WTC11 (cell line): Measurements from ENCODE around the gene TMEM128. TPM values are rescaled to one million over a fixed set of nuclear protein-coding genes. Genes with fewer than 3 reads are reported as not detected.

Experiments
- ATAC-seq: fragments of 200-7000 bp; cut with Tn5 transposase; 2 replicates; pipeline ENCODE4 v1.10.0; 2021; ENCODE audit warnings: mild to moderate bottlenecking, moderate library complexity
- CTCF ChIA-PET: fragments of 300-600 bp; sonication (Branson Sonifier 250); formaldehyde crosslinking; loops from one replicate; lab custom pipeline; 2021; ENCODE audit warnings: antibody characterized with exemption; lab: Charles Lee
- POLR2A ChIA-PET: fragments of 350-600 bp; sonication (Branson Sonifier 250); formaldehyde crosslinking; loops from one replicate; lab custom pipeline; 2021; ENCODE audit warnings: antibody characterized with exemption; lab: Charles Lee
- DNase-seq: peaks from one replicate; pipeline ENCODE4 v3.0.0; 2021; ENCODE audit warnings: low spot score
- H3K27ac Mint-ChIP-seq: 2 replicates; pipeline ENCODE4 v1.8.0; 2021; ENCODE audit warnings: mixed read lengths
- H3K27me3 Mint-ChIP-seq: 2 replicates; pipeline ENCODE4 v1.8.0; 2021; ENCODE audit warnings: low read depth, mild to moderate bottlenecking, moderate library complexity, mixed read lengths
- H3K36me3 Mint-ChIP-seq: 2 replicates; pipeline ENCODE4 v1.8.0; 2021; ENCODE audit warnings: mixed read lengths
- H3K4me1 Mint-ChIP-seq: 2 replicates; pipeline ENCODE4 v1.8.0; 2022; ENCODE audit warnings: mixed read lengths
- H3K4me3 Mint-ChIP-seq: 2 replicates; pipeline ENCODE4 v1.8.0; 2021; ENCODE audit warnings: mild to moderate bottlenecking, moderate library complexity, mixed read lengths
- H3K9me3 Mint-ChIP-seq: 2 replicates; pipeline ENCODE4 v1.8.0; 2021; ENCODE audit warnings: mixed read lengths
- CBFB ChIP-seq: sonication (generic); formaldehyde crosslinking; IDR thresholded peaks from 2 replicates; pipeline ENCODE4 v1.8.1; 2022; ENCODE audit warnings: mild to moderate bottlenecking, low read depth, missing genetic modification reagents
- CREM ChIP-seq: sonication (generic); formaldehyde crosslinking; IDR thresholded peaks from 2 replicates; pipeline ENCODE4 v1.8.1; 2022; ENCODE audit warnings: mild to moderate bottlenecking, missing genetic modification reagents, moderate library complexity
- ELF4 ChIP-seq: sonication (generic); formaldehyde crosslinking; IDR thresholded peaks from 2 replicates; pipeline ENCODE4 v1.8.1; 2022; ENCODE audit warnings: low read depth, mild to moderate bottlenecking, moderate library complexity, missing genetic modification reagents
- FOXK1 ChIP-seq: sonication (generic); formaldehyde crosslinking; IDR thresholded peaks from 2 replicates; pipeline ENCODE4 v1.8.0; 2022; ENCODE audit warnings: mild to moderate bottlenecking, moderate library complexity, missing genetic modification reagents
- GTF2I ChIP-seq: fragments of 250-450 bp; sonication (Bioruptor Pico); conservative IDR thresholded peaks from 2 replicates; pipeline ENCODE4 v1.4.0; 2021; ENCODE audit warnings: mild to moderate bottlenecking
- MYBL2 ChIP-seq: sonication (generic); formaldehyde crosslinking; IDR thresholded peaks from 2 replicates; pipeline ENCODE4 v1.8.1; 2023; ENCODE audit warnings: mild to moderate bottlenecking, moderate library complexity, missing genetic modification reagents
- NFYB ChIP-seq: sonication (generic); formaldehyde crosslinking; conservative IDR thresholded peaks from 2 replicates; pipeline ENCODE4 v1.8.0; 2022; ENCODE audit warnings: low read depth, missing genetic modification reagents
- OVOL2 ChIP-seq: fragments of 250-450 bp; sonication (Bioruptor Pico); IDR thresholded peaks from 2 replicates; pipeline ENCODE4 v1.9.0; 2021; ENCODE audit warnings: mild to moderate bottlenecking, borderline replicate concordance
- RELA ChIP-seq: sonication (generic); formaldehyde crosslinking; IDR thresholded peaks from 2 replicates; pipeline ENCODE4 v1.8.1; 2022; ENCODE audit warnings: missing genetic modification reagents, mild to moderate bottlenecking, borderline replicate concordance
- SMAD4 ChIP-seq: sonication (generic); formaldehyde crosslinking; IDR thresholded peaks from 2 replicates; pipeline ENCODE4 v1.8.0; 2022; ENCODE audit warnings: mild to moderate bottlenecking, missing genetic modification reagents
- TEAD4 ChIP-seq: sonication (generic); formaldehyde crosslinking; IDR thresholded peaks from 2 replicates; pipeline ENCODE4 v1.8.0; 2022; ENCODE audit warnings: mild to moderate bottlenecking, missing genetic modification reagents
- TP53 ChIP-seq: sonication (generic); formaldehyde crosslinking; IDR thresholded peaks from 2 replicates; pipeline ENCODE4 v1.8.1; 2023; ENCODE audit warnings: mild to moderate bottlenecking, missing genetic modification reagents
- ZBTB21 ChIP-seq: sonication (generic); formaldehyde crosslinking; IDR thresholded peaks from 2 replicates; pipeline ENCODE4 v1.8.1; 2023; ENCODE audit warnings: mild to moderate bottlenecking, missing genetic modification reagents, borderline replicate concordance
- ZNF219 ChIP-seq: sonication (generic); formaldehyde crosslinking; IDR thresholded peaks from 2 replicates; pipeline ENCODE4 v1.8.0; 2023; ENCODE audit warnings: missing genetic modification reagents, mild to moderate bottlenecking, borderline replicate concordance
- ZNF232 ChIP-seq: sonication (generic); formaldehyde crosslinking; IDR thresholded peaks from 2 replicates; pipeline ENCODE4 v1.8.0; 2022; ENCODE audit warnings: mild to moderate bottlenecking, missing genetic modification reagents
- ZNF671 ChIP-seq: fragments of 250-450 bp; sonication (Bioruptor Pico); IDR thresholded peaks from 2 replicates; pipeline ENCODE4 v1.8.0; 2021; ENCODE audit warnings: mild to moderate bottlenecking
- total RNA-seq: library from RNA; stranded (reverse); gene quantifications from 3 replicates; pipeline ENCODE4 v1.2.3, GENCODE V29; 2021
- TF ChIP-seq, protein P1 (sequence below): fragments of 250-450 bp; sonication (Bioruptor Pico); IDR thresholded peaks from 2 replicates; pipeline ENCODE4 v1.9.0; 2021; ENCODE audit warnings: mild to moderate bottlenecking
- TF ChIP-seq, protein P2 (sequence below): sonication (generic); formaldehyde crosslinking; IDR thresholded peaks from 2 replicates; pipeline ENCODE4 v1.8.0; 2023; ENCODE audit warnings: missing genetic modification reagents
- TF ChIP-seq, protein P3 (sequence below): sonication (generic); formaldehyde crosslinking; IDR thresholded peaks from 2 replicates; pipeline ENCODE4 v1.8.1; 2023; ENCODE audit warnings: mild to moderate bottlenecking, missing genetic modification reagents, moderate library complexity
- TF ChIP-seq, protein P4 (sequence below): sonication (generic); formaldehyde crosslinking; IDR thresholded peaks from 2 replicates; pipeline ENCODE4 v1.8.0; 2022; ENCODE audit warnings: mild to moderate bottlenecking, missing genetic modification reagents
- TF ChIP-seq, protein P5 (sequence below): sonication (generic); formaldehyde crosslinking; IDR thresholded peaks from 2 replicates; pipeline ENCODE4 v1.8.1; 2023; ENCODE audit warnings: mild to moderate bottlenecking, missing genetic modification reagents
- TF ChIP-seq, protein P6 (sequence below): sonication (generic); formaldehyde crosslinking; IDR thresholded peaks from 2 replicates; pipeline ENCODE4 v1.8.1; 2023; ENCODE audit warnings: mild to moderate bottlenecking, missing genetic modification reagents
- TF ChIP-seq, protein P7 (sequence below): sonication (generic); formaldehyde crosslinking; IDR thresholded peaks from 2 replicates; pipeline ENCODE4 v1.8.1; 2022; ENCODE audit warnings: missing genetic modification reagents, borderline replicate concordance
- TF ChIP-seq, protein P8 (sequence below): sonication (generic); formaldehyde crosslinking; IDR thresholded peaks from 2 replicates; pipeline ENCODE4 v1.8.1; 2023; ENCODE audit warnings: mild to moderate bottlenecking, missing genetic modification reagents, borderline replicate concordance

Gene TMEM128
- total RNA-seq, 1 experiment from 2014 or later = 21.1 TPM

DNA sequence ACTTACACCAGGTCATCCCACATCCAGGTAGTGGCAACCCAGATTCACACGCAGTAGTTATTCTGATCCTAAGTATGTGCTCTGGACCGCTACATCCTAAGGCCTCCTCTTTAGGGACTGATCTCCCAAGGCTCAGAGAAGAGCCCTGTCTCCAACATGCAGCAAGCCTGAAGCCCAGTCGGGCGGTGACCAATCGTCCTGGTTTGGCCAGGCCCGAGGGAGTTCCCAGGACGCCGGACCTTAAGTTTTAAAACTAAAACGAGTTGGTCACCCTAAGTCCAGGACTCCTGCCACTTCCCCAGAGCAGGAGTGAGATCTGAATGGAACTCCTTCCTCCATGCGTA, 41.5 kb upstream of the TMEM128 start (continued):
- TF ChIP-seq, protein P1, sequence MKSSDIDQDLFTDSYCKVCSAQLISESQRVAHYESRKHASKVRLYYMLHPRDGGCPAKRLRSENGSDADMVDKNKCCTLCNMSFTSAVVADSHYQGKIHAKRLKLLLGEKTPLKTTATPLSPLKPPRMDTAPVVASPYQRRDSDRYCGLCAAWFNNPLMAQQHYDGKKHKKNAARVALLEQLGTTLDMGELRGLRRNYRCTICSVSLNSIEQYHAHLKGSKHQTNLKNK (CRISPR knock-in tag) = no peak
- TF ChIP-seq ZBTB21 (CRISPR knock-in tag) = no peak
- TF ChIP-seq ZNF232 (CRISPR knock-in tag) = no peak
- TF ChIP-seq RELA (CRISPR knock-in tag) = no peak
- TF ChIP-seq ELF4 (CRISPR knock-in tag) = no peak
- no peak for TF ChIP-seq ZNF219 (CRISPR knock-in tag)

DNA sequence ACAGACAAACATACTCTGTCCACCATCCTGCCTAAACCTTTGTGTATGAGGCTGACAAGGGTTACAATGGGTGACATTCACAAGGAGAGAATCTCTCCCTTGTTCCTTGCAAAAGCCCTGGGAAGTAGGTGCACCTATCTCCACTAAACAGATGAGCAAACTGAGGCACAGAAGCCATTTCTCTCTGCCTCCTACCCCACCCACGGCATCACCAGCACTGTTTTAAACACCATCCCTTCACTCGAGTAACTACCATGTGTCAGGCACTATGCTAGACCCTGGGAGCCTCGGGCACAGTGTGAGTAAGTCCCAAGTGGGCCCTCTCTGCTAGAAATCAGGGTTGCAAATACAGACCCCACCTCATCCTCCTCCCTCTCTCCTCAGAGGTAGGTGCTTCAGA, 41.0 kb upstream of the TMEM128 start:
- DNase-seq = no peak
- ATAC-seq = no peak
- peak overlapping the region; percentile 72; the same call in 1 of the 2 replicates for H3K27ac Mint-ChIP-seq
- CTCF ChIA-PET = no interaction called here
- peak overlapping the region; percentile 94 for H3K4me3 Mint-ChIP-seq
- H3K27me3 Mint-ChIP-seq = no peaks in the 10 kb centered on the region
- peaks cover 19% of the 10 kb centered on the region for H3K36me3 Mint-ChIP-seq
- H3K4me1 Mint-ChIP-seq = peaks cover 23% of the 10 kb centered on the region
- TF ChIP-seq, protein P2, sequence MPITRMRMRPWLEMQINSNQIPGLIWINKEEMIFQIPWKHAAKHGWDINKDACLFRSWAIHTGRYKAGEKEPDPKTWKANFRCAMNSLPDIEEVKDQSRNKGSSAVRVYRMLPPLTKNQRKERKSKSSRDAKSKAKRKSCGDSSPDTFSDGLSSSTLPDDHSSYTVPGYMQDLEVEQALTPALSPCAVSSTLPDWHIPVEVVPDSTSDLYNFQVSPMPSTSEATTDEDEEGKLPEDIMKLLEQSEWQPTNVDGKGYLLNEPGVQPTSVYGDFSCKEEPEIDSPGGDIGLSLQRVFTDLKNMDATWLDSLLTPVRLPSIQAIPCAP (CRISPR knock-in tag) = no peak
- TF ChIP-seq ELF4 (CRISPR knock-in tag) (no peak), SMAD4 (CRISPR knock-in tag) (no peak), TP53 (no peak), ZBTB21 (CRISPR knock-in tag) (no peak), CREM (CRISPR knock-in tag) (no peak), OVOL2 (no peak), GTF2I (CRISPR knock-in tag) (no peak), CBFB (CRISPR knock-in tag) (no peak), NFYB (CRISPR knock-in tag) (no peak), TEAD4 (CRISPR knock-in tag) (no peak), FOXK1 (no peak), ZNF671 (CRISPR knock-in tag) (no peak), MYBL2 (CRISPR knock-in tag) (no peak)
- TF ChIP-seq, protein P3, sequence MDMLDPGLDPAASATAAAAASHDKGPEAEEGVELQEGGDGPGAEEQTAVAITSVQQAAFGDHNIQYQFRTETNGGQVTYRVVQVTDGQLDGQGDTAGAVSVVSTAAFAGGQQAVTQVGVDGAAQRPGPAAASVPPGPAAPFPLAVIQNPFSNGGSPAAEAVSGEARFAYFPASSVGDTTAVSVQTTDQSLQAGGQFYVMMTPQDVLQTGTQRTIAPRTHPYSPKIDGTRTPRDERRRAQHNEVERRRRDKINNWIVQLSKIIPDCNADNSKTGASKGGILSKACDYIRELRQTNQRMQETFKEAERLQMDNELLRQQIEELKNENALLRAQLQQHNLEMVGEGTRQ (CRISPR knock-in tag) = no peak
- TF ChIP-seq, protein P4, sequence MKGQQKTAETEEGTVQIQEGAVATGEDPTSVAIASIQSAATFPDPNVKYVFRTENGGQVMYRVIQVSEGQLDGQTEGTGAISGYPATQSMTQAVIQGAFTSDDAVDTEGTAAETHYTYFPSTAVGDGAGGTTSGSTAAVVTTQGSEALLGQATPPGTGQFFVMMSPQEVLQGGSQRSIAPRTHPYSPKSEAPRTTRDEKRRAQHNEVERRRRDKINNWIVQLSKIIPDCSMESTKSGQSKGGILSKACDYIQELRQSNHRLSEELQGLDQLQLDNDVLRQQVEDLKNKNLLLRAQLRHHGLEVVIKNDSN (CRISPR knock-in tag) = no peak
- TF ChIP-seq, protein P5, sequence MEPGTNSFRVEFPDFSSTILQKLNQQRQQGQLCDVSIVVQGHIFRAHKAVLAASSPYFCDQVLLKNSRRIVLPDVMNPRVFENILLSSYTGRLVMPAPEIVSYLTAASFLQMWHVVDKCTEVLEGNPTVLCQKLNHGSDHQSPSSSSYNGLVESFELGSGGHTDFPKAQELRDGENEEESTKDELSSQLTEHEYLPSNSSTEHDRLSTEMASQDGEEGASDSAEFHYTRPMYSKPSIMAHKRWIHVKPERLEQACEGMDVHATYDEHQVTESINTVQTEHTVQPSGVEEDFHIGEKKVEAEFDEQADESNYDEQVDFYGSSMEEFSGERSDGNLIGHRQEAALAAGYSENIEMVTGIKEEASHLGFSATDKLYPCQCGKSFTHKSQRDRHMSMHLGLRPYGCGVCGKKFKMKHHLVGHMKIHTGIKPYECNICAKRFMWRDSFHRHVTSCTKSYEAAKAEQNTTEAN (CRISPR knock-in tag) = no peak
- TF ChIP-seq, protein P6, sequence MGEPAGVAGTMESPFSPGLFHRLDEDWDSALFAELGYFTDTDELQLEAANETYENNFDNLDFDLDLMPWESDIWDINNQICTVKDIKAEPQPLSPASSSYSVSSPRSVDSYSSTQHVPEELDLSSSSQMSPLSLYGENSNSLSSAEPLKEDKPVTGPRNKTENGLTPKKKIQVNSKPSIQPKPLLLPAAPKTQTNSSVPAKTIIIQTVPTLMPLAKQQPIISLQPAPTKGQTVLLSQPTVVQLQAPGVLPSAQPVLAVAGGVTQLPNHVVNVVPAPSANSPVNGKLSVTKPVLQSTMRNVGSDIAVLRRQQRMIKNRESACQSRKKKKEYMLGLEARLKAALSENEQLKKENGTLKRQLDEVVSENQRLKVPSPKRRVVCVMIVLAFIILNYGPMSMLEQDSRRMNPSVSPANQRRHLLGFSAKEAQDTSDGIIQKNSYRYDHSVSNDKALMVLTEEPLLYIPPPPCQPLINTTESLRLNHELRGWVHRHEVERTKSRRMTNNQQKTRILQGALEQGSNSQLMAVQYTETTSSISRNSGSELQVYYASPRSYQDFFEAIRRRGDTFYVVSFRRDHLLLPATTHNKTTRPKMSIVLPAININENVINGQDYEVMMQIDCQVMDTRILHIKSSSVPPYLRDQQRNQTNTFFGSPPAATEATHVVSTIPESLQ = no peak
- TF ChIP-seq, protein P7, sequence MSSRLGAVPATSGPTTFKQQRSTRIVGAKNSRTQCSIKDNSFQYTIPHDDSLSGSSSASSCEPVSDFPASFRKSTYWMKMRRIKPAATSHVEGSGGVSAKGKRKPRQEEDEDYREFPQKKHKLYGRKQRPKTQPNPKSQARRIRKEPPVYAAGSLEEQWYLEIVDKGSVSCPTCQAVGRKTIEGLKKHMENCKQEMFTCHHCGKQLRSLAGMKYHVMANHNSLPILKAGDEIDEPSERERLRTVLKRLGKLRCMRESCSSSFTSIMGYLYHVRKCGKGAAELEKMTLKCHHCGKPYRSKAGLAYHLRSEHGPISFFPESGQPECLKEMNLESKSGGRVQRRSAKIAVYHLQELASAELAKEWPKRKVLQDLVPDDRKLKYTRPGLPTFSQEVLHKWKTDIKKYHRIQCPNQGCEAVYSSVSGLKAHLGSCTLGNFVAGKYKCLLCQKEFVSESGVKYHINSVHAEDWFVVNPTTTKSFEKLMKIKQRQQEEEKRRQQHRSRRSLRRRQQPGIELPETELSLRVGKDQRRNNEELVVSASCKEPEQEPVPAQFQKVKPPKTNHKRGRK (CRISPR knock-in tag) = no peak
- TF ChIP-seq, protein P8, sequence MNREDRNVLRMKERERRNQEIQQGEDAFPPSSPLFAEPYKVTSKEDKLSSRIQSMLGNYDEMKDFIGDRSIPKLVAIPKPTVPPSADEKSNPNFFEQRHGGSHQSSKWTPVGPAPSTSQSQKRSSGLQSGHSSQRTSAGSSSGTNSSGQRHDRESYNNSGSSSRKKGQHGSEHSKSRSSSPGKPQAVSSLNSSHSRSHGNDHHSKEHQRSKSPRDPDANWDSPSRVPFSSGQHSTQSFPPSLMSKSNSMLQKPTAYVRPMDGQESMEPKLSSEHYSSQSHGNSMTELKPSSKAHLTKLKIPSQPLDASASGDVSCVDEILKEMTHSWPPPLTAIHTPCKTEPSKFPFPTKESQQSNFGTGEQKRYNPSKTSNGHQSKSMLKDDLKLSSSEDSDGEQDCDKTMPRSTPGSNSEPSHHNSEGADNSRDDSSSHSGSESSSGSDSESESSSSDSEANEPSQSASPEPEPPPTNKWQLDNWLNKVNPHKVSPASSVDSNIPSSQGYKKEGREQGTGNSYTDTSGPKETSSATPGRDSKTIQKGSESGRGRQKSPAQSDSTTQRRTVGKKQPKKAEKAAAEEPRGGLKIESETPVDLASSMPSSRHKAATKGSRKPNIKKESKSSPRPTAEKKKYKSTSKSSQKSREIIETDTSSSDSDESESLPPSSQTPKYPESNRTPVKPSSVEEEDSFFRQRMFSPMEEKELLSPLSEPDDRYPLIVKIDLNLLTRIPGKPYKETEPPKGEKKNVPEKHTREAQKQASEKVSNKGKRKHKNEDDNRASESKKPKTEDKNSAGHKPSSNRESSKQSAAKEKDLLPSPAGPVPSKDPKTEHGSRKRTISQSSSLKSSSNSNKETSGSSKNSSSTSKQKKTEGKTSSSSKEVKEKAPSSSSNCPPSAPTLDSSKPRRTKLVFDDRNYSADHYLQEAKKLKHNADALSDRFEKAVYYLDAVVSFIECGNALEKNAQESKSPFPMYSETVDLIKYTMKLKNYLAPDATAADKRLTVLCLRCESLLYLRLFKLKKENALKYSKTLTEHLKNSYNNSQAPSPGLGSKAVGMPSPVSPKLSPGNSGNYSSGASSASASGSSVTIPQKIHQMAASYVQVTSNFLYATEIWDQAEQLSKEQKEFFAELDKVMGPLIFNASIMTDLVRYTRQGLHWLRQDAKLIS (CRISPR knock-in tag) = no peak
- H3K9me3 Mint-ChIP-seq = no peaks in the 10 kb centered on the region
- POLR2A ChIA-PET = no interaction called here
